GM19351 (cell line): ENCODE data around the gene PFKP.

Experiments
- ATAC-seq: cut with Tn5 transposase; IDR thresholded peaks from one replicate; pipeline ENCODE4 v1.9.1; 2021; ENCODE audit warnings: mild to moderate bottlenecking, moderate library complexity; ENCODE audit not compliant: unreplicated experiment

Gene PFKP

GRCh38 chr10:3179174-3179573 is 111.8 kb downstream of the PFKP start:
- ATAC-seq: no peak

- no peak for ATAC-seq
These were observed 113.1 kb downstream of the PFKP start for GRCh38 chr10:3180355-3181025.

- ATAC-seq: no peak
These were observed 118.0 kb downstream of the PFKP start for GRCh38 chr10:3185386-3185785.

GRCh38 chr10:3186368-3186767 is 119.0 kb downstream of the PFKP start:
- no peak for ATAC-seq
